ENCODE measurements around the gene COL15A1.

COL15A1 gene

DNA sequence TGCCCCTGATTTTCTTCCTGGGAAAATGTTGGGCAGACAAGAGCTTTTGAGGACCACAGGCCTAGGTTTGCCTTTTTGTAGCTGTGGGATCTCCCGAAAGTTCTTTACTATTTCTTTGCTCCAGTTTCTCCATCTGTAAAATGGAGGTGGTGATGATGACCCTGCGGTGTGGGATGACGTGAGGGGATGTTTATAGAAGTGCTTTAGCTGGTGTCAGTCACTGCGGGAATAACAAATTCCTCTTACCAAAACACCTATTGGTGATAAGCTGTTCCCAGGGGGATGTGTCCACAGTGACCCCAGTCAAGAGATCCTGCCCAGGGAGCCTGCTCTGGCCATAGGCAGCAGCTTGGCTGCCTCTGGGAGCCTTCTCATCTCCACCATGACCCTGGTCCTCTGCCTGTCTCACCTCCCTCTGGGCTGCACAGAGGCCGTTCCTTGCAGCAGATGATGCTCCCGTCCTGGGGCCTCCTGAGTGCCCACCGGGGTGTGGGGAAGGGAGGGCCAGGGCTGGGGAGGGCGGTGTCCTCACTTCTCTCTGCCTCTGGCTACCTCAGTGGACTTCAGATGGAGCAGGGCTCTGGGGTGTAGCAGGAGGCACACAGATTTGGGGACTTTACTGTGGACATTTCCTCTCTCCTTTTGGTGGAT lies 77.2 kb downstream of the COL15A1 start:
- no peak overlapping the region for H2AFZ ChIP-seq (ENCODE audit: low read length)
- no peaks in the 10 kb centered on the region; the same call in 1 of the 2 replicates for H3F3A ChIP-seq (ENCODE audit: low read depth)
- H3K4me2 ChIP-seq (ENCODE audit: low read depth, low read length, poor library complexity, severe bottlenecking), result no peak overlapping the region
- no peaks in the 10 kb centered on the region for H3K79me2 ChIP-seq (ENCODE audit: insufficient read depth, low read length)
- H3K36me3 ChIP-seq (ENCODE audit: insufficient read depth, low read length), result no peaks in the 10 kb centered on the region
- no peak overlapping the region for H3K9ac ChIP-seq (ENCODE audit: low read depth, low read length, poor library complexity, severe bottlenecking)
- H3K4me1 ChIP-seq (ENCODE audit: insufficient read depth, low read length, poor library complexity, severe bottlenecking), result peaks cover 27% of the 10 kb centered on the region
- no peak overlapping the region for H3K4me3 ChIP-seq (ENCODE audit: low read length, poor library complexity, severe bottlenecking)
- TF ChIP-seq EZH2phosphoT487 (IDR thresholded peaks at IDR 0.05; ENCODE audit: borderline replicate concordance), result no peak
- TF ChIP-seq, protein P1, sequence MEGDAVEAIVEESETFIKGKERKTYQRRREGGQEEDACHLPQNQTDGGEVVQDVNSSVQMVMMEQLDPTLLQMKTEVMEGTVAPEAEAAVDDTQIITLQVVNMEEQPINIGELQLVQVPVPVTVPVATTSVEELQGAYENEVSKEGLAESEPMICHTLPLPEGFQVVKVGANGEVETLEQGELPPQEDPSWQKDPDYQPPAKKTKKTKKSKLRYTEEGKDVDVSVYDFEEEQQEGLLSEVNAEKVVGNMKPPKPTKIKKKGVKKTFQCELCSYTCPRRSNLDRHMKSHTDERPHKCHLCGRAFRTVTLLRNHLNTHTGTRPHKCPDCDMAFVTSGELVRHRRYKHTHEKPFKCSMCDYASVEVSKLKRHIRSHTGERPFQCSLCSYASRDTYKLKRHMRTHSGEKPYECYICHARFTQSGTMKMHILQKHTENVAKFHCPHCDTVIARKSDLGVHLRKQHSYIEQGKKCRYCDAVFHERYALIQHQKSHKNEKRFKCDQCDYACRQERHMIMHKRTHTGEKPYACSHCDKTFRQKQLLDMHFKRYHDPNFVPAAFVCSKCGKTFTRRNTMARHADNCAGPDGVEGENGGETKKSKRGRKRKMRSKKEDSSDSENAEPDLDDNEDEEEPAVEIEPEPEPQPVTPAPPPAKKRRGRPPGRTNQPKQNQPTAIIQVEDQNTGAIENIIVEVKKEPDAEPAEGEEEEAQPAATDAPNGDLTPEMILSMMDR (conservative IDR thresholded peaks at IDR 0.05; ENCODE audit: low read length), result no peak
- no peaks in the 10 kb centered on the region for H3K9me3 ChIP-seq (ENCODE audit: insufficient read depth, low read depth, low read length)
- no peaks in the 10 kb centered on the region for H4K20me1 ChIP-seq (ENCODE audit: insufficient read depth, low read length, poor library complexity, severe bottlenecking)
- H3K27me3 ChIP-seq (ENCODE audit: insufficient read depth, low read length, poor library complexity, severe bottlenecking), result no peaks in the 10 kb centered on the region
- H3K9me2 ChIP-seq (replicated peaks; ENCODE audit: low read depth, low read length), result no peaks in the 10 kb centered on the region

DNA sequence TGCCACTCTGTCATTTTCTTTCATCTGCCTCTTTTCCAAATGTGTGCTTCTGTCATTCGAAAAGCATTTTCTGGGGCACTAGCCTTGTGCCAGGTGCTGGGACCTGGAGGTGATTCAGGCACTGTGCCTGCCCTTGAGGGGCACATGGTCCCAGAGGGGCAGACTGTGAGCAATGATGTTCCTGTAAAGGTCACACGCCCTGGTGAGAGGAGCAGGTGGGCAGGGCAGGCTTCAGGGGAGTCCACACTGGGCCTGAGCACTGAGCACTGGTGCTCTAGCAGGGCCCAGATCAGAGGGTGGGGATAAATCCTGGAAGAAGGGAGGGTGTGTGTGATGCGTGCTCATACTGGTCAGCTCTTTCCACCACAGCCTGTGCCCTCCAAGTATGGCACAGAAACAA lies 77.8 kb downstream of the COL15A1 start:
- TF ChIP-seq, protein P1 (conservative IDR thresholded peaks at IDR 0.05; ENCODE audit: low read length), result no peak
- Histone ChIP-seq H3K4me1 (ENCODE audit: insufficient read depth, low read length, poor library complexity, severe bottlenecking) (peaks cover 27% of the 10 kb centered on the region), H4K20me1 (ENCODE audit: insufficient read depth, low read length, poor library complexity, severe bottlenecking) (no peaks in the 10 kb centered on the region), H2AFZ (ENCODE audit: low read length) (no peak overlapping the region), H3K9me2 (replicated peaks; ENCODE audit: low read depth, low read length) (no peaks in the 10 kb centered on the region), H3K9ac (ENCODE audit: low read depth, low read length, poor library complexity, severe bottlenecking) (no peak overlapping the region), H3K9me3 (ENCODE audit: insufficient read depth, low read depth, low read length) (no peaks in the 10 kb centered on the region), H3K4me2 (ENCODE audit: low read depth, low read length, poor library complexity, severe bottlenecking) (no peak overlapping the region), H3F3A (ENCODE audit: low read depth) (no peaks in the 10 kb centered on the region; the same call in 1 of the 2 replicates), H3K79me2 (ENCODE audit: insufficient read depth, low read length) (no peaks in the 10 kb centered on the region), H3K4me3 (ENCODE audit: low read length, poor library complexity, severe bottlenecking) (no peak overlapping the region), H3K36me3 (ENCODE audit: insufficient read depth, low read length) (no peaks in the 10 kb centered on the region), H3K27me3 (ENCODE audit: insufficient read depth, low read length, poor library complexity, severe bottlenecking) (no peaks in the 10 kb centered on the region)

DNA sequence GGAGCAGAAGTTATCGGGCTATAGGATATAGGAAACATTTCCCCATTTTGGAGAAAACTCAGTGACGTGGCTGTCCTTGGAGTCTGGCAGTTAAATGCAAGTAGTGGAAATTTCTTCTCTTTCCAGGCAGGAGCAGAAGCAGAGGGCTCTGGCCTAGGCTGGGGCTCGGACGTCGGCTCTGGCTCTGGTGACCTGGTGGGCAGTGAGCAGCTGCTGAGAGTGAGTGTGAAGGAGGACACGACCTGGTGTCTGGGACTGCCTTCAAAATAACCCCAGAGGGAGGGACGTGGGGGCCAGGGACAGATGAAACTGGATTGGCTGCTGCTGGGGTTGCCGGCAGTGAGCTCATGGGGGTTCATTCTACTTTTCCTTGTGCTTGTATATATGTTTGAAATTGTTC lies 79.5 kb downstream of the COL15A1 start:
- H2AFZ ChIP-seq (ENCODE audit: low read length), result no peak overlapping the region
- no peaks in the 10 kb centered on the region for H3K79me2 ChIP-seq (ENCODE audit: insufficient read depth, low read length)
- no peaks in the 10 kb centered on the region for H3K36me3 ChIP-seq (ENCODE audit: insufficient read depth, low read length)
- no peaks in the 10 kb centered on the region for H4K20me1 ChIP-seq (ENCODE audit: insufficient read depth, low read length, poor library complexity, severe bottlenecking)
- no peak overlapping the region for H3K9ac ChIP-seq (ENCODE audit: low read depth, low read length, poor library complexity, severe bottlenecking)
- no peaks in the 10 kb centered on the region for H3K9me2 ChIP-seq (replicated peaks; ENCODE audit: low read depth, low read length)
- H3K4me3 ChIP-seq (ENCODE audit: low read length, poor library complexity, severe bottlenecking), result no peak overlapping the region
- H3K4me2 ChIP-seq (ENCODE audit: low read depth, low read length, poor library complexity, severe bottlenecking), result no peak overlapping the region
- no peaks in the 10 kb centered on the region; the same call in 1 of the 2 replicates for H3F3A ChIP-seq (ENCODE audit: low read depth)
- peaks cover 19% of the 10 kb centered on the region for H3K4me1 ChIP-seq (ENCODE audit: insufficient read depth, low read length, poor library complexity, severe bottlenecking)
- H3K9me3 ChIP-seq (ENCODE audit: insufficient read depth, low read depth, low read length), result no peaks in the 10 kb centered on the region
- no peaks in the 10 kb centered on the region for H3K27me3 ChIP-seq (ENCODE audit: insufficient read depth, low read length, poor library complexity, severe bottlenecking)
- TF ChIP-seq, protein P1 (conservative IDR thresholded peaks at IDR 0.05; ENCODE audit: low read length), result no peak
- TF ChIP-seq EZH2phosphoT487 (IDR thresholded peaks at IDR 0.05; ENCODE audit: borderline replicate concordance), result no peak
